Measurements from ENCODE around the gene SLC28A3.

The SLC28A3 gene

DNA sequence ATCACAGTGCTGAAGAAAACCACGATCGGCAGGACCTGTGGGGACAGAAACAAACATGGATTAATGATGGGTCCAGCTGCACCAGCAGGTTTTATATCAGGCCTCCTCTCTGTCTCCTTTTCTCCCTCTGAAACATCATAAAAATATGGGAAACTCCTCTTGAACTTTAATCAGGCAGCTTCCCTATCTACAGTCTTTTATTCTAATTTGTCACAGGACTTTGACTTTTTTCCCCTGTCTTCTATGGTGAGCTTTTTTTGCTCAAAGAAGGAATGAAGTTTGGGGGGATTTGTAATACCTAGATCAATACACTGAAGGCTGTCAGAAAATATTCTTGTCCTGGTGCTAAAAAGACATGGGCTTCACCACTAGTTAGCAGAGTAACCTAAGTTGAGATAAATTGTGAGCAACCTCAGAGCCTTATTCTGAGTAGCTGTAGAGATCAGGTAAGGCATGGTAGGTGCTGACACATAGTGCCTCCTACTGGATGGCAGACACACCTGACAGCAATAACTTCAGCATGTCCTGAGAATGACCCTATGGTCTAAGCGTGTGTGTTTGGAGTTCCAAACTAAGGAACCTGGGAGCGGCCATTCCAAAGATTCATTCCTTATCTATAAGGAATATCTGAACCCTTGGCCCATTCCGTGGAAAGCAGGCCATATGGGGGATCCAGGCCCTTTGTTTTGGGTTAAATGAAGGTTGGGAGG is 46.2 kb downstream of the SLC28A3 start:
- DNase-seq = no peak

DNA sequence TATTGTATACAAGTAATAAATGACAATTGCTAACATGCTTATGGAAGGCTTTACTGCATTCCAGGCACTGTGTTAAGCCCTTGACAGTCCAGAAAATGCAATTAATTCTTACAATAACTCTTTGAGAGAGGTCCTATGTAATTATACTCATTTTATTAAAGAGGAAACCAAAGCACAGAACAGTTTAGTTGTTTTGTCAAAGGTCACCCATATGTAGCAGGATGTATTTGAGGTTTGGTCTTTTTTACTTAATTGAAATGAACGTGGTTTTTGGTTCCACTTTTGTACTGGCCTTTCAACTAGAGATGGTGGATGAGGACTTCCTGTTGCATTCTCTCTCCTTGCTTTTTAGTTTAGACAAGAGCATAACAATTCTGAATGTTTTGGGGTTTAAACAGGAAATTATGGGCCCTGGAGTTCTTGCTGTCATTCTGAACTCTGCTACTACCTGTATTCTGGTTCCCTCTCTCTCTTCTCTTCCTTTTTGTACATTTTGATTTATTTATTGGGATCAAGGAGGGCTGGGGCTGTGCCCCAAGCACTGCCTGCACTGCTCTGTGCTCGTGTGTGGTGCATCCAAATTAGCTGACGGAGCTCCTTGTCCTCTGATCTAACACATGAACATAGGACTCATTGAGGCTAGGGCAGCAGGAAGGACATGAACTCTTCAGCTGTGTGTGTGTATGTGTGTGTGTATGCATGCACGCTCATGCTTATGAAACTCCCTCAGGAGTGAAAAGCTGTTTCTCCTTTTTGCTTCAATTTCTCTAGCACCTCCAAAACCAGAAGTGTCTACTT is 47.4 kb downstream of the SLC28A3 start:
- DNase-seq = no peak

DNA sequence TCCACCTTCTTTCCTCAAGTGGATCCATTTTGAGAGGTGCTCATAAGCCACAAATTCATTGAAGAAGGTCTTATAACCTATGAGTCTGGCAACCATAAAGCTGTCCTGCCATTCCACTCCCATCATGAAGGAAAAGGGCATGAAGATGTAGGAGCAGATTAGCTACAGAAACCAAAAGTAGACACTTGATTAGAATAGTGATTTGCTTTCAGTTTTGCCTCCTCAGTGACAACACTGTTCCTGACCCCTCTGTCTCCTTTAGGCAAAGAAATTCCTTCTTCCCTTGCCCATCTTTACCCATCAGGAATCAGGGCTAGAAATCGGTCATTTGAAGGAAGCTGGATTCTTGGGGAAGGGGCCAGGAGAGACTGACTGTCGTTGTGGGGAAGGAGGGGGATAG is 55.2 kb downstream of the SLC28A3 start:
- DNase-seq = no peak

DNA sequence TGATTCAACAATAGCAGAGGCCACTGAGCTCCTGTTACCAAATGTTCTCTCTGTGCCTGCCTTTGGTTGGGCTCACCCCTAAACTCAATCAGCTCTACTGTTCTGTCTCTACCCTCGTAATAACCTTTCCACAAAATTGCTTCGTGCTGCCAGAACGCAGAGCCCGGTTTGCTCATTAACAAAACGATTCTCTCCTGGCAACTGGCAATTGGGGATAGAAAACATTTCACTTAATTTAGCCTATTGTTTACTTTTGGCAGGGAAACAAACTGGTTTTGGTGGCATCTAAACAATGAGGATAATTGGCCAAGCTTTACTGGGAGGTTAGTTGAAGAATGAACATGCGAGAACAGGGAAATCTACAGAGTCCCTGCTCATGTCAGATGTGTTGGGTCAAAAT is 56.6 kb downstream of the SLC28A3 start:
- DNase-seq = no peak

DNA sequence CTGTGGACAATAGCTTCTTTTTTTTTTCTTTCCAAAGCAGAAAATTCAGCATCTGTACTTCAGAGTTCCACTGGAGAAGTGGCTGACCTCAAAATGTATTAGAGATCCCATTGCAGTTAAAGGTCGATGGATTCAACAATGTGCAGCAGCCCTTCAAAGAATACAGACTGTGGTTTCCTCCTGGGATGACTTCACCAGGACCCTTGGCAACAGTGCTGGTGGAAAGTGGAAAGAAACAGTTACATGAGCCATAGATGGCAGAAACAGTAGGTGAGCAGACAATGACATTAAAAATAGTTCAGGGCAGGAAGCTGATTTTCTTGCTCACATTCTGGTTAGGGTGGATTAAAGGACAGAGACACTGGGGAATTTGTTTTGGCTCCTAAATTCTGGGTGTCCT is 62.4 kb downstream of the SLC28A3 start:
- no peak for DNase-seq

DNA sequence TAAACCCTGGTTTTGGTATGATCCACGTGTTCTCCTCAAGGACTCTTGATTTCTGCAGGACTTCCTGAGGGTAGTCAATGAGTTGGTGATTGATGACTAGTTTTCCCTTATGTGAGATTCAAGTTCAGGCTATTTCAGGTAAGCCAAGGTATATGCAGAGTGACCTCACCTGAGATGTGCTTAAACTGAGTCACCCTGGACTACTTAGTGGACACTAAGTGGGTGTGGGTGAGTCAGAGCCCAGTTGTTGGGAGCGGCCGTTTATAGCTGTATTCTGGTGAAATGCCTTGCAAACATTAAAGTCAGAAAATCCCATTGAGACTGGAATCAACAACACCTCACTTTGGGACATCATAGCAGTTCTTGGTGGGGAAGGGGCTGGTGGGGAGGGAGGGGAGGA is 62.9 kb downstream of the SLC28A3 start:
- DNase-seq = no peak

DNA sequence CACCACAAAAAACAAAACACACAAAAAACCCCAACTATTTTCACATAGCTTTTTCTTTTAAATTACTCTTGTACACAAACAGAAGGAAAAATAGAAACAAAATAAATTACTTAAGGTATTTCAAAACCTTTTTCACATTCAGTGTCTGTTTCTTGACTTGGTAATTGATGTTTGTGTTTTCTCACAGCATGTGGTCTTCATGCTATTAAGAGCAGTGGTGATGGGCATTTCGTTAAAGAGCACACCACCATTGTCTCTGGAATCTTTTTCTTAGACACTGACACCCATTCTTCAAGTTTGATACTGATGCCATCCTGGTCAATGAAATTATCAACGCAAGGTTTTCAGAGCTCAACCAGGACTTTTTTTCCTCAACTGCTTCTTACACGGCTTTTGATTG is 63.8 kb downstream of the SLC28A3 start:
- DNase-seq = no peak

DNA sequence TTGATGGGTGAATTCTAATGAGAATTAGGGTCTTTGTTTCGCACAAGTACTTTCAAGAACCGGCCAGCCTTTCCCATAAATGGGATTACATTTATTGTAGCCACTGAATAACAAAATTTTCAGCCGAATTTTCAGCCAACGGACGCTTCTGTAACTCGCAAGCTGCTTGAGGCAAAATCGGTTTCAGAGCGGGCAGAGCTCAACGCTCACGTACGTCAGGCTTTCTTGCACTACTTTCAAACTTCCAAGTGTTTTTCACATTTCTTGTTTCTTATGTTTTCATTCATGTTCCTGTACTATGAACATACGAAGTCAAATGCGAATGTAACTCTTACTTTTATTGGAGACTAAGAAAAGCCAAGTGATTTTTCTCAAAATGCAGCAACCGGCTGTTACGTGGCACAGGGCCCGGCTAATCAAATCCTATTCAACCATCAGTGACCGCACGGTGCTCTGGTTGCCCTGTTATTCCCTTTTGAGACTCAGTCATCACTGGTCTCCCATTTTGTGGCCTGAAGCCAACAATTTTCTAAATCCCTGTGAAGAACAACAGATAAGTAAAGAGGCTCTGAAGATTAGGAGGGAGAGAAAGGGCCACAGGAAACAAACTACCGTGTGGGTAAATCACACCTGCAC is 68.5 kb downstream of the SLC28A3 start:
- DNase-seq = no peak

DNA sequence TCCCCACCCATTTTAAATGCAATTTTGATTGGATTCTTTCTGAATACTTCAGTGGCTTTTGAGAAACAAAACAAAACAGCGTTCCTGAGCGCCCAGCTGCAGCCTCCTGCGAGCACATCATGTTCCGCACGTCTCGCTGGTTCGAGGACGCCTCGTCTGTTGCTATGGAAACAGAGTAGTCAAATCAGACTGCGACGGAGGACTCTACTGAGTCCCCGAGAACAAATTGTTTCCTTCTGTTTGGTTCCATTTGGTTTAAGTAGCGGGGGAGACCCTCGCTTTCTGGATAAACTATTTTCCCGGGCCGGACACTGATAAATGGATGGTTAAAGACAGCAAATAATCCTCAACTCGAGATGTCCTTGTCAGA is 69.0 kb downstream of the SLC28A3 start:
- DNase-seq = peak; percentile 16

DNA sequence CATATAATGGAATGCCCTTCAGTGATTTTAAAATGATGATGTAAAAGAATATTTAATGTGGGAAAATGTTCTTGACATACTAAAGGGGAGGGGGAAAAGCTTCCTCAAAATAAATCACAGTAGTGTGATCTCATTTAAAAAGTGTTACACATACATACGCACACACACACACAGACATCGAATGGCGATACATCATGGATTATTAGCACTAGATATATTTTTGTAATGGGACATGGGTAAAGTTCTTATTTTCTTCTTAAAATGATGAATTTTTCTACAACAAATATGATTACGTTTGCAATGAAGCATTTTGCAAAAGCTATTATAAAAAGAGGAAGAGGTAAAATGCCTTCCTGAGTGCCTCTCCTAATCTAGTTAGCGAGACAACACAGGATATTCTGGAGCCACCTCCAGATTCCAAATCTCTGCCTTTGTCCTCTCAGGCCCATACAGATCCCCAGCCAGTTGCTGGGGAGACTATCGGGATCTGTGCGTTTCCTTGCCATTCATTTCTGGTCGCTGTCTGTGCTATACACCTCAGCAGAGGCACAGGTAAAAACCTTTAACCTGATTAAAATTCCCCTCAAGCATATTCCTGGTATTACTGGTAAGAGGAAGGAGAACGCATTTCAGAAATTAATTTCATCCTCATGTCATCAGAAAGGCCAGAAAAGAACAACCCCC is 69.6 kb downstream of the SLC28A3 start:
- DNase-seq = no peak

DNA sequence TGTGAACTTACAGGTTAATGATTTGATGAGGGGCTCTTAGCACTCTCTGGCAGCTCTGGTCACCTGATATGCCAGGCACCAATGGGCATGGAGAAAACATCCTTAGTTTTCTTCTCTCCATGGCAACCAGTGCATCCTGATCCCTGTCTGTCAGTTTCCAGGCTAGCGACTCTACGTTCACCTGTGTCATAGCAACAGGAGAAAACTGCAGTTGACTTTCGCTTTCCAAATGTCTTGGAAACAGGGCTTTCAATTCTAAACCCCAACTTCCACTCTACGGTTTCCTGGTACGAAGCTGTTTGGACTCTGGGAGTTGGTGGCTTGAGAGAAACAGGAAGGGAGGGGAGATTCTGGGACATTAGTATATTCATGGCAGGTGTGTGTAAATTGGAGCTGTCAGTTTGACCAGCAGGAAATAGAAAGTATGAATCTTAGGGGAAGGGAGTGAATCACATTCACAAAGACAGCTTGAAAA is 74.4 kb downstream of the SLC28A3 start:
- no peak for DNase-seq

DNA sequence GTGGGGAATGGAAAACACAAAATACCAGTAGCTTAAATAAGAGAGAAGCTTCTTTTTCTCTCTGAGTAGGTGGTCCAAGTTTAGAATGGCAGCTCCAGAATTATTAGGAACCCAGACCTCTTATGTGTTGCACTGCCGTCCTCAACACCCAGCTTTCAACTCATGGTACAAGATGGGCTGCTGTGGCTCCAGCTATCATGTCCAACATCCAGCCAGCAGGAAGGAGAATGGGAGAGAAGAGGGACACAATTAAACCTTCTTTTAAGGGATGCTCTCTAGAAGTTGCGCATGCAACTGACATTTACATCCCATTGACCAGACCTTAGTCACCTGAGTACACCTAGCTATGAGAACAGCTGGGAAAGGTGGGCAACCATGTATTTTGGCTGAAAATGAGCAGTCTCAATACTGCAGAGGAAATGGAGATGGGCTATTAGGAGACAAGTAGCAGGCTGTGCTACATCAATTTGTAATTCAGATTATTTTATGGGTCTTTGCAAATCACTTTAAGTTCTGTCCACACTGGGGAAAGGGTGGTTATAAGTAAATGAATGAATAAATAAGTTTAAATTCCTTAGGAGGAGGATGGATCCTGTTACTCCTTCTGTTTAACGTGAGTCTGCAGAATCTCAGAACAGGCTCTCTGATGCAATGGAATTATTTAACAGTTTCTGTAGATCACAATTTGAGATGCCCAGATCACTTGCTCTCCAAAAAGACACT is 76.1 kb downstream of the SLC28A3 start:
- DNase-seq = no peak

DNA sequence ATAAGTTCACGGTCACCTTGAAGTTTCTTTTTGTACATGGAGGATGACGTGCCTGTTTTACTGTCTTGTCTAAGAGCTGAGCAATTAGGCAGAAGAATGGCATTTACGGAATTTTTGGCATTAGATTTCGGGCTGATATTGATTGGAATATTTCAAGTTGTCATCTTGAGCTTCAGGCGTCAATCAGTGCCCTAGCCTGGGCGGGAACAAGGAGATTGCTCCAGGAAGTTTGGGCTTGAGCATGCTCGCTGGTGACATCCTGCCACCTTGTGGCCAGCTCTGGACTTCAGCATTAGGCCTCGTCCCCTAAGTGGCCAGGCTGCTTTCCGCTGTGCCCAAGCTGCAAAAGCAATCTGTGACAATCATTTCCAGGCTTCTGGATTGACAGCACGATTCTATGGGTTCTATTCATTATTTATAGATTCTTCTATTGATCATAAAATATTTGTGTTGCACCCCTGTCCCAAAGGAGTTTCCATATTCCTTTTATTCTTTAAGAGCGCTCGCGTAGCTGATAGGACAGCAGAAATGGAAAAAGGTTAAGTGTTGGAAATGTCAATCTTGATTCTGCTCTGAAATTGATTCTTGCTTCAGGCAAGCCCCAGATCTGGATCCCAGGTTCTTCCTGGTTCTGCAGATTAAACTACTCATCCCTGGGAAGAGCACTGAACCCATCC is 79.3 kb downstream of the SLC28A3 start:
- peak; percentile 45 for DNase-seq

DNA sequence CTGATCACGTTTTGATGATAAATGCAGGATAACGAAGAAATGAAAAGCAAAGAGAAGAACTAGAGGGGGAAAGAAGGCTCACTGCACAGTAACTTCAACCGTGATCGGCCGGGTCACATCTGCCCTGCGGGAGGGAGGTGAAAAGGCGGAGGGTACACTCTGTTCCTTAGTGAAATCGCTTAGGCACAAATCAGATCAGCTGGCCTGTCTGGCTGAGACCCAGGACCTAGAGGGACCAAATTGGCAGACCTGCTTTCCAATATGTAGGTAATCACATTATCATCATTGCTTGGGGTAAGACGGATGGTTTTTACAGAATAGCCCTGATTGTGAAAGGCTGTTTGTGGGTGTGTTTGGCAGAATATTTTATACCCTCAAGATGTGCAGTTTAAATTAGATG is 82.2 kb downstream of the SLC28A3 start:
- DNase-seq = no peak

DNA sequence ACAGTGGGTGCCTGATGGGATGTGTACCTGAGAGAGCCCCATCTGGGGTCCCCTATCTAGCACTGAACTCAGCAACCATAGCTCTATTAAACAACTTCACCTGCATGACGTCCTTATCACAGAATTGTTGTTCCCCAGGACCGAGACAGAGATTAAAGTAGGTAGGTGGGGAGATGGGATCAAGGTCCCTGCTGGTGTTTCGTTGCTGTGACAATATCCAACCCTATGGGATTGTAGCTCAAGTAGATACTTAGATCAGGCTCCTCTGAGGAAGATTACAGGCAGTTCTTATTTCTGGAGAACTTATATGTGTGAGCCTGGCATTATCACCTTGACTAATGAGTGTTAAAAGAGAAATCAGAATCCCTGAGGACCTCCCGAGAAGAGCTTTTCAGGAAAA is 84.9 kb downstream of the SLC28A3 start:
- no peak for DNase-seq

DNA sequence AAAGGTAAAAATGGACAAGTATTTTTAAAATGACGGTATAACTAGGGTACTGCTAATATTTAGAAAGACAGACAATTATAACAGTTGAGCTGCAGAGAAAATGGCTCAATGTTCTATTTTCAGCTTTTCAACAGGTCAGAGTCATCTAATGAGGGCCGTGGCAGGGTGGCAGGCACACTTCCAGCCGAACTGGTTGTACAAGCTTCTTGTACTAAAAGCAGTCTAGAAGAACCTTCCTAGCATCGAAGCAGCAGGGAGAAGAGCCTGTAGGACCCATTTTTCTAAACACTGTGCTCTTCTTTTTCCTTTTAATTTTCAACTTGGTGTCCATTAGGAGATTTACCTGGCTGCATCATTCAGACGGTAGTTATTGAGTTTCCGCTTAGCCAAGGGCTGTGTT is 85.6 kb downstream of the SLC28A3 start:
- no peak for DNase-seq

DNA sequence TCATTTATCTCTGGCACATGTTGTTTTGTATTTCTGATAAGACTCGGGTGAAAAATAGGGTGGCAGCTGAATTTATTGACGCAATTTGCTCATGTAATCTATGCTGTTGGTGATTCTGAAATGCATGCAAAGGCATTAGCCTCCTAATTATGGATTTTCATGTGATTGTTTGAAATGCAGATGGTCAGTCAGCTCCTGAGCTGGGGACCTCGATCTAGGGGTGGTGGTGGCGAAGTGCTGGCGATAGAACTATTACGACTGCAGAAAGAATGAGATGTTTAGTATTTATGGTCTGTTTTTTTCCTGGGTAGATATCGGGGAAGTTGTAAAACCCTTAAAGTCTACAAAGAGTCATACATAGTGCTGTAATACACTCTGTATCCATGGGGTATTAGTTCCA is 88.6 kb downstream of the SLC28A3 start:
- DNase-seq = no peak

DNA sequence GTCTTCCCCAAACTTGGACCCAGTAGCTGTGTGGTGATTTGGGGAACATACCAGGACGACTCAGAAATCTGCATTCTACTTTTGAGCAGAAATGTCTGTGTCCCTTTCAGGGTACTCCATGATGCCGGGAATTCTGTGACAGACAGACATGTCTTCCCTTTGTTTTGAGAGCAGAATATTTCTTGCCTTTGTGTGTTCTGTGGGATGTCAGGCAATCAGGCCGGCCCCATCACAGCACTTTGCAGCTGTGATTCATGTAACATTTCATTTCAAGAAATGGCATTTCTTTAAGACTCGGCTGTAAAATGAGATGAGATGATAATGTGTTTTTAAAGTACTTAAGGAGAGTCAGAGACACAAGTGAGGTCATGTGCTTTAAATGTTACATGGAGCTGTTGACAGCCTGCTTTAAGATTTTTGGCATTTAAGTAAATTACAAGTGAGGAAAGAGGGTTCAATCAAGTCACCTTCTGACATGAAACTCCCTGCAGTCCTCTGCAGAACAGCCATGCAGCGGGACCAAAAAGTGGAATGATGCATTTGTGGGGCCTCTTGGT is 98.7 kb downstream of the SLC28A3 start:
- DNase-seq = no peak

DNA sequence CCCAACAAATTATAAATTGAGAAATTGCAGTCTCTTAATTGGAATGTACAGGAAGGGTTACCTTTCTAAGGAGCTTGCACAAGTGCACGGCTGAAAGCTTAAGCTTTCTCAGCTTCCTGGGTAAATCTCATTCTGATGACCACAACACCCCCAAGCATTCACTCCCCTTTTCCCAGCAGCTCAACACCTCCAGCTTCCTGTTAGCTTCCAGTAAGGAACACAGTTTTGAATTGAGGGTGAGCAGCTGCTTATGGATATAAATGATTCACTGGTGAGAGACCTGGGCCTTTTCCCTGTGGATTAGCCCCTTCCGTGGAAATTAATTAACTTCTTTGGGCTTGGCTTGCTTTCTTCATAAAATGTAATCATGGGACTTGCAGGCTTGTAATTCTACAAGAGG is 101.2 kb downstream of the SLC28A3 start:
- DNase-seq = no peak

DNA sequence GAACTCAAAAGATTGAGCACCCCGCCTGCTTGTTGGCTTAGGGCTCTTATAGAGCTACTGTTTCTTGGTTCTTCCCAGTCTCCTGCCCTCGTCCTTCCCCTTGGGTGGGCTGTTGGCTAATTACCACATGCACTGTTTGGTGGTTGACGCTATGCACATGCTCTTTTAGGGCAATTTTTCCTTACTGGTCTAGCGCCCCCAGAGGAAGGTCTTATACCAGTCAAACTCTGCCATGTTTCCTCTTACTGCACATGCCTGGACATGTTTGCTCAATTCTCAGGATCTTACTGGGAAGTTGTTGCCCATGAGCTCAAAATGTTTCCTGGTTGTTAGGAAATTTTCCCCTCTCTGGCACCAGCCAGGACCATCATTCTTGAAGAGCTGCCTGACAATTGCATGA is 101.9 kb downstream of the SLC28A3 start:
- DNase-seq = no peak

DNA sequence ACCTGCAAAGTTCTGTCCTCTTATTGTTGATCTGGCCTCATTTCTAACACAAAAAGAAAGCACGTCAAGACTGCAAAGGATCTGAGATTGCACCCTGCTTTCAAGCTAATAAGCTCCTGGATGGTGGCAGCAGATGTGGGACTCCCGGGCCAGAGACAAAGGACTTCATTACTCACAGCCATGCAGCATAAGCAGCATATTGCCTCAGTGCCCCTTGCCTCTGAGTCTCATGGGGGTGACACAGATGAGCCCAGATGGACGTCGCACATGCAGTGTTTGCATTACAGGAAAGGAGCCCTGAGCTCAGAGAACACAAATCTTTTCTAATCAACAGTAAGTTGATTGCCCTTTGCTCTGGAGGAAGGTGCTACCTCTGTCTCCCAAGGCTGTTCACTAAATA is 105.0 kb downstream of the SLC28A3 start:
- DNase-seq = no peak

Measured in stimulated activated CD4-positive, alpha-beta T cell treated with anti-CD3 and anti-CD28 coated beads, Interleukin-12 subunit alpha, Interleukin-12 subunit beta, amount 100 ng/mL, for 4 hours (primary cell).